B cell (primary cell): Measurements from ENCODE around the gene GRK1. TPM values are rescaled to one million over a fixed set of nuclear protein-coding genes. Genes with fewer than 3 reads are reported as not detected.
"Not testable (repeated sequence)": the region's sequence is repeated elsewhere in the genome, so short reads cannot be mapped to it uniquely, and the experiment has no call there.

Experiments
- ATAC-seq: fragments of 200-7000 bp; cut with Tn5 transposase; one replicate; pipeline ENCODE4 v1.10.0; 2021; ENCODE audit warnings: low read depth, mild to moderate bottlenecking, moderate number of reproducible peaks, moderate library complexity
- CTCF ChIA-PET: fragments of 350-600 bp; sonication (Branson Sonifier 250); formaldehyde crosslinking; loops from one replicate; lab custom pipeline; 2021; ENCODE audit warnings: antibody characterized with exemption, inconsistent platforms; lab: Charles Lee
- POLR2A ChIA-PET: fragments of 350-600 bp; sonication (Branson Sonifier 250); formaldehyde crosslinking; loops from one replicate; lab custom pipeline; 2021; ENCODE audit warnings: antibody characterized with exemption; lab: Charles Lee
- DNase-seq: peaks from one replicate; pipeline ENCODE4 v3.0.0; 2013
- H2AFZ ChIP-seq: 2 replicates; pipeline ENCODE4 v1.6.1; 2012; ENCODE audit warnings: mild to moderate bottlenecking, low read depth, low read length; ENCODE audit not compliant: insufficient read depth, poor library complexity, severe bottlenecking
- H3K27ac ChIP-seq, 2 donors: 1 replicate in 1 of 2; 2 replicates in 1 of 2; pipeline ENCODE4 v1.5.1; 2012 to 2013; ENCODE audit warnings: low read length in 2 of 2, mild to moderate bottlenecking in 2 of 2, moderate library complexity in 1 of 2
- H3K27me3 ChIP-seq, 4 experiments: fragments of 200-600 bp in 1 of 4; sonication (generic) in 1 of 4; replicated peaks in 1 of 4; 1 replicate in 2 of 4; 2 replicates in 2 of 4; pipeline versions ENCODE4 v1.6.1 to v1.7.0; 2013 to 2016; ENCODE audit warnings: low read length in 3 of 4, mild to moderate bottlenecking in 2 of 4, mixed read lengths in 1 of 4, moderate library complexity in 1 of 4; ENCODE audit not compliant: insufficient read depth in 4 of 4, control insufficient read depth in 3 of 4; ENCODE audit errors: control extremely low read depth in 1 of 4
- H3K36me3 ChIP-seq, 2 experiments: replicated peaks in 1 of 2; 1 replicate in 1 of 2; 2 replicates in 1 of 2; pipeline versions ENCODE4 v1.6.1 to v1.7.1; 2013; ENCODE audit warnings: low read length in 1 of 2; ENCODE audit not compliant: insufficient read depth in 2 of 2, control insufficient read depth in 1 of 2; ENCODE audit errors: control extremely low read depth in 1 of 2, extremely low read depth in 1 of 2
- H3K4me1 ChIP-seq, 2 donors: fragments of 200-600 bp in 1 of 2; sonication (generic) in 1 of 2; 1 replicate in 1 of 2; 2 replicates in 1 of 2; pipeline versions ENCODE4 v1.5.1 to v1.6.1; 2013 to 2017; ENCODE audit warnings: low read length in 2 of 2; ENCODE audit not compliant: control insufficient read depth in 2 of 2, insufficient read depth in 2 of 2
- H3K4me2 ChIP-seq: replicated peaks from 2 replicates; pipeline ENCODE3; 2012; ENCODE audit warnings: mild to moderate bottlenecking, low read depth, low read length; ENCODE audit not compliant: poor library complexity, severe bottlenecking
- H3K4me3 ChIP-seq, 5 experiments: fragments of 200-600 bp in 1 of 5; sonication (generic) in 1 of 5; 1 replicate in 3 of 5; 2 replicates in 2 of 5; pipeline versions ENCODE4 v1.5.1 to v1.7.0; 2011 to 2016; ENCODE audit warnings: low read length in 4 of 5, mild to moderate bottlenecking in 4 of 5, low read depth in 2 of 5, control low read depth in 1 of 5, moderate library complexity in 1 of 5; ENCODE audit not compliant: insufficient read depth in 1 of 5; ENCODE audit errors: control extremely low read depth in 1 of 5, extremely low read depth in 1 of 5
- H3K79me2 ChIP-seq: fragments of 200-600 bp; sonication (generic); one replicate; pipeline ENCODE4 v1.6.0; 2016; ENCODE audit warnings: low read length; ENCODE audit not compliant: control insufficient read depth, insufficient read depth
- H3K9ac ChIP-seq: fragments of 200-600 bp; sonication (generic); 2 replicates; pipeline ENCODE4 v1.6.1; 2017; ENCODE audit warnings: mild to moderate bottlenecking, low read length, moderate library complexity
- H3K9me3 ChIP-seq, 3 donors: one replicate each; pipeline versions ENCODE4 v1.6.1 to v1.7.1; 2013; ENCODE audit warnings: low read length in 2 of 3; ENCODE audit not compliant: control insufficient read depth in 2 of 3, insufficient read depth in 1 of 3; ENCODE audit errors: control extremely low read depth in 1 of 3
- H4K20me1 ChIP-seq: 2 replicates; pipeline ENCODE4 v1.6.0; 2012; ENCODE audit warnings: mild to moderate bottlenecking, low read length; ENCODE audit not compliant: insufficient read depth, control insufficient read depth, poor library complexity, severe bottlenecking
- H3K27ac Mint-ChIP-seq: one replicate; pipeline ENCODE4 v1.8.0; 2021; ENCODE audit warnings: mixed read lengths
- H3K27me3 Mint-ChIP-seq: one replicate; pipeline ENCODE4 v1.8.0; 2021; ENCODE audit warnings: mixed read lengths
- H3K4me1 Mint-ChIP-seq: one replicate; pipeline ENCODE4 v1.8.0; 2021; ENCODE audit warnings: mixed read lengths
- H3K4me3 Mint-ChIP-seq: one replicate; pipeline ENCODE4 v1.8.0; 2021; ENCODE audit warnings: mixed read lengths
- H3K9me3 Mint-ChIP-seq: one replicate; pipeline ENCODE4 v1.8.0; 2022; ENCODE audit warnings: mixed read lengths; ENCODE audit not compliant: insufficient read depth
- EZH2 ChIP-seq: IDR thresholded peaks from 2 replicates; pipeline ENCODE4 v1.6.1; 2012; ENCODE audit warnings: borderline replicate concordance, low read depth, mild to moderate bottlenecking, moderate library complexity, low read length; ENCODE audit not compliant: insufficient read depth, poor library complexity, severe bottlenecking
- WGBS: methylation state at CpG from one replicate; pipeline ENCODE4 v1.1.5; 2013; ENCODE audit warnings: missing lambda C conversion rate; ENCODE audit not compliant: insufficient coverage; 5-methylcytosine and 5-hydroxymethylcytosine counted together
- intact Hi-C: fragments of 100-400 bp; cut with micrococcal nuclease; formaldehyde crosslinking; loops from one replicate; pipeline ENCODE4 v1.10.0; 2022
- polyA plus RNA-seq: library from polyadenylated mRNA; depleted of rRNA; stranded (reverse); fragments of >200 nt; gene quantifications from 2 replicates; pipeline ENCODE4 v1.2.3, GENCODE V29; 2012
- total RNA-seq, 2 donors: library from RNA; stranded (reverse); fragments of 120-200 nt in 1 of 2; gene quantifications; 1 replicate in 1 of 2; 2 replicates in 1 of 2; pipeline versions ENCODE4 v1.2.3 to v1.2.4, GENCODE V29; 2013 to 2022
- TF ChIP-seq, protein P1 (sequence below): fragments of 200-600 bp; IDR thresholded peaks from one replicate; pipeline ENCODE4 v1.8.0; 2022; ENCODE audit warnings: antibody characterized with exemption, mild to moderate bottlenecking

GRK1 gene
- total and polyA plus RNA-seq, 2 donors (not counting 1 experiment from before 2014, with no cell fraction given): not detected

DNA sequence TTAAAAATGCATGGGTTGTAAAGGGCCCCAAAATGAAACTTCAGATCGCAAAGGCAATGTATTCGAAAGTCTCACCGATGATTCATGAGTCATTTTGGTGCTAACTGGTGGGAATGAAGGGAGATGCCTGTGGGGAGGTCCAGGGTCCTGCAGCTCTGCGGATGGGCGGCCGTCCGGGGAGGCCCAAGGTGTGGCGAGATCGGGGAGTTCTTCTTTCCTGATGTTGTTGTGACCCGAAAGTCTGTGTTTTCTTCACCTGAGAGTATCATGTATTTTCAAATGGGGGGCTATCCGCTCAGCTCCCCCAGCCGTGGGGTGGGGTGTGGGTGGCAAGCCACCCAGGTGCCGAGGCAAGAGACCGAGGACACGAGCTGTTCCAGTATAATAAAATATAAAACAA lies 46.0 kb upstream of the GRK1 start:
- intact Hi-C loops: no loop called here

DNA sequence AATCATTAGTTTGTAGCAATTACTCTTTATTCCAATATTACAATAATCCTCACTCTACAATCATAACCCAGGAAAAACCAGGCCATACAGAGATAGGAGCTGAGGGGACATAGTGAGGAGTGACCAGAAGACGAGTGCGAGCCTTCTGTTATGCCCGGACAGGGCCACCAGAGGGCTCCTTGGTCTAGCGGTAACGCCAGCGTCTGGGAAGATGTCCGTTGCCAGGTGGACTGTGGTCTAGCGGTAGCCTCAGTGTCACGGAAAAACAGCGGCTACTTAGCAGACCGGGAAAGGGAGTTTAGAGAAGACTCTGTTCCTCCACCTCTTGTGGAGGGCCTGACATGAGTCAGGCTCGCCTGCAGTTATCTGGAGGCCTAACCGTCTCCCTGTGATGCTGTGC lies 45.5 kb upstream of the GRK1 start:
- Histone ChIP-seq H3K36me3 (peaks cover 0 to 13% of the 10 kb centered on the region in 2 experiments), H3K79me2 (peaks cover 19% of the 10 kb centered on the region)
- H3K4me1 ChIP-seq, H3K9me3 ChIP-seq, H3K9me3 Mint-ChIP-seq, H3K4me3 Mint-ChIP-seq, DNase-seq, ATAC-seq, H3K27me3 Mint-ChIP-seq, H3K27ac Mint-ChIP-seq, H3K27me3 ChIP-seq, H4K20me1 ChIP-seq, intact Hi-C loops, H2AFZ ChIP-seq, H3K9ac ChIP-seq, H3K4me1 Mint-ChIP-seq, CTCF ChIA-PET, POLR2A ChIA-PET, H3K27ac ChIP-seq, H3K4me2 ChIP-seq, H3K4me3 ChIP-seq: not testable (repeated sequence)
- WGBS: 96% methylated on average over 9 of the region's 13 CpGs

More for the DNA sequence above, 46.0 kb upstream of the GRK1 start:
- no peak overlapping the region for H2AFZ ChIP-seq
- no peak for ATAC-seq
- H4K20me1 ChIP-seq: no peaks in the 10 kb centered on the region
- ChIA-PET CTCF (no interaction called here), POLR2A (no interaction called here)
- Mint-ChIP-seq H3K4me1 (no peaks in the 10 kb centered on the region), H3K9me3 (no peaks in the 10 kb centered on the region), H3K4me3 (no peak overlapping the region), H3K27me3 (no peaks in the 10 kb centered on the region), H3K27ac (no peak overlapping the region)
- H3K27me3 ChIP-seq: no peaks in the 10 kb centered on the region
- H3K4me3 ChIP-seq: no peak overlapping the region
- H3K4me2 ChIP-seq: no peak overlapping the region
- no peak overlapping the region for H3K27ac ChIP-seq
- DNase-seq: no peak
- no peaks in the 10 kb centered on the region for H3K4me1 ChIP-seq
- H3K36me3 ChIP-seq: peaks cover 0 to 13% of the 10 kb centered on the region in 2 experiments
- H3K79me2 ChIP-seq: peaks cover 22% of the 10 kb centered on the region
- TF ChIP-seq, protein P1, sequence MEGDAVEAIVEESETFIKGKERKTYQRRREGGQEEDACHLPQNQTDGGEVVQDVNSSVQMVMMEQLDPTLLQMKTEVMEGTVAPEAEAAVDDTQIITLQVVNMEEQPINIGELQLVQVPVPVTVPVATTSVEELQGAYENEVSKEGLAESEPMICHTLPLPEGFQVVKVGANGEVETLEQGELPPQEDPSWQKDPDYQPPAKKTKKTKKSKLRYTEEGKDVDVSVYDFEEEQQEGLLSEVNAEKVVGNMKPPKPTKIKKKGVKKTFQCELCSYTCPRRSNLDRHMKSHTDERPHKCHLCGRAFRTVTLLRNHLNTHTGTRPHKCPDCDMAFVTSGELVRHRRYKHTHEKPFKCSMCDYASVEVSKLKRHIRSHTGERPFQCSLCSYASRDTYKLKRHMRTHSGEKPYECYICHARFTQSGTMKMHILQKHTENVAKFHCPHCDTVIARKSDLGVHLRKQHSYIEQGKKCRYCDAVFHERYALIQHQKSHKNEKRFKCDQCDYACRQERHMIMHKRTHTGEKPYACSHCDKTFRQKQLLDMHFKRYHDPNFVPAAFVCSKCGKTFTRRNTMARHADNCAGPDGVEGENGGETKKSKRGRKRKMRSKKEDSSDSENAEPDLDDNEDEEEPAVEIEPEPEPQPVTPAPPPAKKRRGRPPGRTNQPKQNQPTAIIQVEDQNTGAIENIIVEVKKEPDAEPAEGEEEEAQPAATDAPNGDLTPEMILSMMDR: no peak
- TF ChIP-seq EZH2: no peak
- H3K9me3 ChIP-seq: peaks cover 0 to 5% (median 0%) of the 10 kb centered on the region in 3 donors
- 100% methylated on average over 10 of the region's 15 CpGs for WGBS
- H3K9ac ChIP-seq: no peak overlapping the region

DNA sequence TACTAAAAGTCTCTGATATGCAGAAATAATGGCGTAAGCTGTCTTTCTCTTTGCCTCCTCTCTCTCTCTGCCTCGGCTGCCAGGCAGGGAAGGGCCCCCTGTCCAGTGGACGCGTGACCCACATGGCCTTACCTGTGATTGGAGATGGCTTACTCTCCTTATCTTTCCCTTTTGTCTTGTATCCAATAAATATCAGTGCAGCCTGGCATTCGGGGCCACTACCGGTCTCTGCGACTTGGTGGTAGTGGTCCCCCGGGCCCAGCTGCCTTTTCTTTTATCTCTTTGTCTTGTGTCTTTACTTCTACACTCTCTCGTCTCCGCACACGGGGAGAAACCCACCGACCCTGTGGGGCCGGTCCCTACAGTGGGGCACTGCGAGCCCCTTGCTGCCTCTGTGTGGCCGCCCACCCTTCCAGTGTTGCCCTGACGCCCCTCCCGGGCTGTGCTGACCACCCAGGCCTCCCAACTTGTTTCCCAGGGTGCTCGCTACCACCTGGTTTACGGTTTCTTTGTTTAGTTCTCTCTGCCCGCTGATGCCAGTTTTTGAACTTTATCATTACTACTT lies 45.0 kb upstream of the GRK1 start:
- H3K4me1 Mint-ChIP-seq, H3K4me3 ChIP-seq, H2AFZ ChIP-seq, intact Hi-C loops, ATAC-seq, H3K4me1 ChIP-seq, H3K27me3 ChIP-seq, CTCF ChIA-PET, H3K4me3 Mint-ChIP-seq, H3K4me2 ChIP-seq, H3K9me3 Mint-ChIP-seq, DNase-seq, H3K27me3 Mint-ChIP-seq, H3K36me3 ChIP-seq, H3K9me3 ChIP-seq, H3K9ac ChIP-seq, H4K20me1 ChIP-seq, H3K27ac ChIP-seq, POLR2A ChIA-PET: not testable (repeated sequence)
- peak overlapping the region; percentile 41 for H3K27ac Mint-ChIP-seq
- 97% methylated on average over 12 of the region's 20 CpGs for WGBS
- peaks cover 23% of the 10 kb centered on the region for H3K79me2 ChIP-seq
